ENCODE results near the gene HES2.

- TF ChIP-seq CTCF (IDR thresholded peaks at IDR 0.05; ENCODE audit: insufficient read depth, low read length): no peak
- TF ChIP-seq GABPA (IDR thresholded peaks at IDR 0.05; ENCODE audit: low read depth): no peak
- no peak for TF ChIP-seq REST (IDR thresholded peaks at IDR 0.05; ENCODE audit: insufficient replicate concordance, low read depth)
- no peak for TF ChIP-seq POLR2AphosphoS5 (IDR thresholded peaks at IDR 0.05; ENCODE audit: low read depth)
- no peak for TF ChIP-seq SPI1 (IDR thresholded peaks at IDR 0.05; ENCODE audit: borderline replicate concordance, low read depth)
Measured at GRCh38 chr1:6408023-6408422, 11.7 kb downstream of the HES2 start.
